Neural cell (in vitro differentiated cells): Measurements from ENCODE around the gene MPO. TPM values are rescaled to one million over a fixed set of nuclear protein-coding genes. Genes with fewer than 3 reads are reported as not detected.

ENCODE experiments used
- H2AFZ ChIP-seq: fragments of 200-600, 300-800 bp; sonication (generic), shearing (Covaris generic); 2 replicates; pipeline ENCODE4 v1.6.0; 2014; ENCODE audit warnings: low read depth, mild to moderate bottlenecking, antibody characterized with exemption, low read length, moderate library complexity
- H3F3A ChIP-seq: fragments of 200-600 bp; shearing (Covaris generic); 2 replicates; pipeline ENCODE4 v1.6.1; 2016; ENCODE audit warnings: mild to moderate bottlenecking, moderate library complexity, mixed read lengths, antibody characterized with exemption, low read length; ENCODE audit not compliant: insufficient read depth, poor library complexity, severe bottlenecking
- H3K27ac ChIP-seq: fragments of 200-600, 300-800 bp; sonication (generic), shearing (Covaris generic); 2 replicates; pipeline ENCODE4 v1.5.1; 2014; ENCODE audit warnings: mild to moderate bottlenecking, low read length, moderate library complexity
- H3K27me3 ChIP-seq: fragments of 300-800, 200-600 bp; sonication (generic), shearing (Covaris generic); 2 replicates; pipeline ENCODE4 v1.6.0; 2014; ENCODE audit warnings: mild to moderate bottlenecking, low read depth, low read length, moderate library complexity; ENCODE audit not compliant: insufficient read depth
- H3K36me3 ChIP-seq: fragments of 300-800, 200-600 bp; sonication (generic), shearing (Covaris generic); 2 replicates; pipeline ENCODE4 v1.5.1; 2014; ENCODE audit warnings: mild to moderate bottlenecking, antibody characterized with exemption, low read length, moderate library complexity; ENCODE audit not compliant: insufficient read depth
- H3K4me2 ChIP-seq: fragments of 300-800, 200-600 bp; sonication (generic), shearing (Covaris generic); 2 replicates; pipeline ENCODE4 v1.6.0; 2014; ENCODE audit warnings: mild to moderate bottlenecking, low read length
- H3K4me3 ChIP-seq: fragments of 300-800, 200-600 bp; sonication (generic), shearing (Covaris generic); 2 replicates; pipeline ENCODE4 v1.5.1; 2014; ENCODE audit warnings: mild to moderate bottlenecking, low read length, moderate library complexity
- H3K79me2 ChIP-seq: fragments of 200-600 bp; shearing (Covaris generic); replicated peaks from 2 replicates; pipeline ENCODE4 v1.6.0; 2014; ENCODE audit warnings: mild to moderate bottlenecking, low read length, moderate library complexity; ENCODE audit not compliant: insufficient read depth
- H3K9ac ChIP-seq: fragments of 300-800, 200-600 bp; sonication (generic), shearing (Covaris generic); 2 replicates; pipeline ENCODE4 v1.6.1; 2016; ENCODE audit warnings: mild to moderate bottlenecking, low read length, mixed read lengths
- H3K9me2 ChIP-seq: fragments of 200-600 bp; shearing (Covaris generic); 2 replicates; pipeline ENCODE4 v1.6.1; 2016; ENCODE audit warnings: mild to moderate bottlenecking, low read length, mixed read lengths; ENCODE audit not compliant: insufficient read depth
- H3K9me3 ChIP-seq: fragments of 200-600, 300-800 bp; sonication (generic), shearing (Covaris generic); 2 replicates; pipeline ENCODE4 v1.6.1; 2016; ENCODE audit warnings: mild to moderate bottlenecking, mixed run types, low read length, moderate library complexity, mixed read lengths
- H4K20me1 ChIP-seq: fragments of 200-600 bp; shearing (Covaris generic); 2 replicates; pipeline ENCODE4 v1.6.1; 2016; ENCODE audit warnings: mild to moderate bottlenecking, mixed run types; ENCODE audit not compliant: insufficient read depth
- CTCF ChIP-seq: fragments of 450-650 bp; IDR thresholded peaks from 2 replicates; pipeline ENCODE4 v1.5.1; 2014; ENCODE audit warnings: antibody characterized with exemption, mild to moderate bottlenecking, moderate library complexity; ENCODE audit not compliant: poor library complexity, severe bottlenecking
- EP300 ChIP-seq: fragments of 450-650 bp; conservative IDR thresholded peaks from 2 replicates; pipeline ENCODE4 v1.6.1; 2014; ENCODE audit warnings: antibody characterized with exemption, mild to moderate bottlenecking, moderate library complexity; ENCODE audit not compliant: poor library complexity, severe bottlenecking
- EZH2 ChIP-seq: fragments of 200-600, 300-800 bp; shearing (Covaris generic), sonication (generic); IDR thresholded peaks from 2 replicates; pipeline ENCODE4 v1.6.1; 2014; ENCODE audit warnings: antibody characterized with exemption, low read length, borderline replicate concordance, mild to moderate bottlenecking; ENCODE audit not compliant: insufficient read depth, poor library complexity, severe bottlenecking
- MXI1 ChIP-seq: fragments of 450-650 bp; conservative IDR thresholded peaks from 2 replicates; pipeline ENCODE4 v1.6.1; 2014; ENCODE audit warnings: antibody characterized with exemption, mild to moderate bottlenecking; ENCODE audit not compliant: poor library complexity, severe bottlenecking
- POLR2AphosphoS5 ChIP-seq: IDR thresholded peaks from 2 replicates; pipeline ENCODE4 v1.6.1; 2012
- RAD21 ChIP-seq: fragments of 450-650 bp; conservative IDR thresholded peaks from 2 replicates; pipeline ENCODE4 v1.6.1; 2014; ENCODE audit warnings: antibody characterized with exemption, mild to moderate bottlenecking, moderate library complexity
- REST ChIP-seq: IDR thresholded peaks from 2 replicates; pipeline ENCODE4 v1.6.1; 2012; ENCODE audit warnings: borderline replicate concordance
- SMC3 ChIP-seq: fragments of 450-650 bp; conservative IDR thresholded peaks from 2 replicates; pipeline ENCODE4 v1.6.1; 2014; ENCODE audit warnings: antibody characterized with exemption, mild to moderate bottlenecking, moderate library complexity; ENCODE audit not compliant: poor library complexity
- TAF1 ChIP-seq: IDR thresholded peaks from 2 replicates; pipeline ENCODE4 v1.6.1; 2012; ENCODE audit warnings: low read depth
- polyA plus RNA-seq: library from polyadenylated mRNA; depleted of rRNA; stranded (reverse); fragments of >200 nt; gene quantifications from 2 replicates; pipeline ENCODE4 v1.2.3, GENCODE V29; 2014

Gene MPO
- polyA plus RNA-seq, 1 donor from 2014 or later, result not detected

- H3F3A ChIP-seq, result no peaks in the 10 kb centered on the region
- TF ChIP-seq EZH2 (no peak), CTCF (no peak), TAF1 (no peak), MXI1 (no peak), RAD21 (no peak), SMC3 (no peak), REST (no peak), EP300 (no peak), POLR2AphosphoS5 (no peak)
- no peaks in the 10 kb centered on the region for H3K9me2 ChIP-seq
- H3K4me3 ChIP-seq, result no peak overlapping the region
- H3K9me3 ChIP-seq, result no peaks in the 10 kb centered on the region
- no peak overlapping the region for H3K4me2 ChIP-seq
- no peak overlapping the region for H3K9ac ChIP-seq
- no peak overlapping the region for H2AFZ ChIP-seq
- H3K36me3 ChIP-seq, result no peaks in the 10 kb centered on the region
- H3K27ac ChIP-seq, result no peak overlapping the region
- no peaks in the 10 kb centered on the region for H3K79me2 ChIP-seq
- no peaks in the 10 kb centered on the region for H4K20me1 ChIP-seq
- peaks cover 26% of the 10 kb centered on the region for H3K27me3 ChIP-seq
Measured at GRCh38 chr17:58245428-58246103, 35.2 kb downstream of the MPO start.

- no peaks in the 10 kb centered on the region for H3F3A ChIP-seq
- peaks cover 25% of the 10 kb centered on the region for H3K27me3 ChIP-seq
- no peak overlapping the region for H3K4me3 ChIP-seq
- H3K27ac ChIP-seq, result no peak overlapping the region
- no peak overlapping the region for H2AFZ ChIP-seq
- no peaks in the 10 kb centered on the region for H3K9me2 ChIP-seq
- no peak overlapping the region for H3K9ac ChIP-seq
- no peaks in the 10 kb centered on the region for H4K20me1 ChIP-seq
- no peak for TF ChIP-seq EZH2
- no peak for TF ChIP-seq SMC3
- no peak for TF ChIP-seq POLR2AphosphoS5
- TF ChIP-seq RAD21, result no peak
- TF ChIP-seq TAF1, result no peak
- no peak for TF ChIP-seq MXI1
- TF ChIP-seq EP300, result no peak
- TF ChIP-seq REST, result no peak
- TF ChIP-seq CTCF, result no peak
- no peaks in the 10 kb centered on the region for H3K79me2 ChIP-seq
- no peaks in the 10 kb centered on the region for H3K36me3 ChIP-seq
- H3K4me2 ChIP-seq, result no peak overlapping the region
- no peaks in the 10 kb centered on the region for H3K9me3 ChIP-seq
Measured at GRCh38 chr17:58244963-58245362, 35.8 kb downstream of the MPO start.
